ENCODE measurements around the gene INPP5B. TPM values are rescaled to one million over a fixed set of nuclear protein-coding genes. Genes with fewer than 3 reads are reported as not detected.

INPP5B gene
- total and polyA plus RNA-seq, 2 donors (not counting 1 experiment from before 2014, with no cell fraction given): 23.6 to 55.0 TPM

DNA sequence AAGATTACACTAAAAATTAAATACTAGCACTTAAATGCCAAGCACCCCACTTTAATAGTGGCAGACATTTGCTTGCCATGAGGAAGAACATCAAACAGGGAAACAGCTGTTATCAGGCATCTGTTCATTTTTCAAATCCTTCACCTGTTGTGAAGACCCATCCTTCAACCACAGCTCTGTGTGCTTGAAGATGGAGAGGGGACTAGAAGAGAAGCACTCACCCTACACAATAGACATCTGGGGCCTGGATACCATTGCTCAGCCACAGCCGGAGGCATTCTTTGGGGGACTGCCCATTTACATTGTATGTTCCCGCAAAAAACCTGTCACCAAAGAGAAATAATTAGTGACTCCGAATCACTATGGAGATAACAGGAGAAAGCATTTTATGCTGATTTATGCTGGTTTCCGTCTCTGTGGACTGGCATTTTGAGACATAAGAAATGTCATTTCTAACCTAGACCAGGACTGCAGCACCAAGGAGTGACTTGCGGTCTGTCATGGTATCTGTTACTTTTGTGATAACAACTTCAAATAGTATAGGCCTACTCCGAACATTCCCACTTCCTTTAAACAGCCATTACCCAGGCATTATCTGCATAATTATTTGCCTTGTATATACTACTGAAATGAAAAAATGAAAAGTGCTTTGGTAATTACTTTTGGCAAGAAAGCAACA is 58.7 kb downstream of the INPP5B start:
- no peak overlapping the region for H3K4me2 ChIP-seq (ENCODE audit: extremely low read depth, insufficient read depth, low read length)
- H2AFZ ChIP-seq (ENCODE audit: low read length): no peak overlapping the region
- no peak for DNase-seq (ENCODE audit: low read depth in 2 of 2)
- H3K27ac ChIP-seq (ENCODE audit: insufficient read depth, low read length): no peak overlapping the region
- H3K36me3 ChIP-seq (ENCODE audit: control insufficient read depth, insufficient read depth, low read length): peaks cover 9% of the 10 kb centered on the region
- no peak overlapping the region for H3K9ac ChIP-seq (ENCODE audit: insufficient read depth, low read length)
- H3K4me1 ChIP-seq (ENCODE audit: control insufficient read depth, extremely low read depth, insufficient read depth, low read length): no peaks in the 10 kb centered on the region
- no peaks in the 10 kb centered on the region for H3K79me2 ChIP-seq (ENCODE audit: control insufficient read depth, insufficient read depth, low read length)
- no peaks in the 10 kb centered on the region for H4K20me1 ChIP-seq (ENCODE audit: control insufficient read depth, extremely low read depth, insufficient read depth, low read length)
- TF ChIP-seq, protein P1, sequence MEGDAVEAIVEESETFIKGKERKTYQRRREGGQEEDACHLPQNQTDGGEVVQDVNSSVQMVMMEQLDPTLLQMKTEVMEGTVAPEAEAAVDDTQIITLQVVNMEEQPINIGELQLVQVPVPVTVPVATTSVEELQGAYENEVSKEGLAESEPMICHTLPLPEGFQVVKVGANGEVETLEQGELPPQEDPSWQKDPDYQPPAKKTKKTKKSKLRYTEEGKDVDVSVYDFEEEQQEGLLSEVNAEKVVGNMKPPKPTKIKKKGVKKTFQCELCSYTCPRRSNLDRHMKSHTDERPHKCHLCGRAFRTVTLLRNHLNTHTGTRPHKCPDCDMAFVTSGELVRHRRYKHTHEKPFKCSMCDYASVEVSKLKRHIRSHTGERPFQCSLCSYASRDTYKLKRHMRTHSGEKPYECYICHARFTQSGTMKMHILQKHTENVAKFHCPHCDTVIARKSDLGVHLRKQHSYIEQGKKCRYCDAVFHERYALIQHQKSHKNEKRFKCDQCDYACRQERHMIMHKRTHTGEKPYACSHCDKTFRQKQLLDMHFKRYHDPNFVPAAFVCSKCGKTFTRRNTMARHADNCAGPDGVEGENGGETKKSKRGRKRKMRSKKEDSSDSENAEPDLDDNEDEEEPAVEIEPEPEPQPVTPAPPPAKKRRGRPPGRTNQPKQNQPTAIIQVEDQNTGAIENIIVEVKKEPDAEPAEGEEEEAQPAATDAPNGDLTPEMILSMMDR (conservative IDR thresholded peaks at IDR 0.05 in 1 of 2, IDR thresholded peaks at IDR 0.05 in 1 of 2; ENCODE audit: low read depth in 1 of 2, low read length in 2 of 2): no peak
- no peak for TF ChIP-seq EZH2 (IDR thresholded peaks at IDR 0.05; ENCODE audit: low read length, missing control alignments)
- H3K4me3 ChIP-seq (replicated peaks in 1 of 4; ENCODE audit: control extremely low read depth in 1 of 4, insufficient read depth in 1 of 4, low read depth in 3 of 4, low read length in 4 of 4): no peak overlapping the region
- no peaks in the 10 kb centered on the region for H3K9me3 ChIP-seq (ENCODE audit: control insufficient read depth, insufficient read depth, low read depth, low read length)
- H3K27me3 ChIP-seq (ENCODE audit: control insufficient read depth, insufficient read depth, low read length): no peaks in the 10 kb centered on the region

DNA sequence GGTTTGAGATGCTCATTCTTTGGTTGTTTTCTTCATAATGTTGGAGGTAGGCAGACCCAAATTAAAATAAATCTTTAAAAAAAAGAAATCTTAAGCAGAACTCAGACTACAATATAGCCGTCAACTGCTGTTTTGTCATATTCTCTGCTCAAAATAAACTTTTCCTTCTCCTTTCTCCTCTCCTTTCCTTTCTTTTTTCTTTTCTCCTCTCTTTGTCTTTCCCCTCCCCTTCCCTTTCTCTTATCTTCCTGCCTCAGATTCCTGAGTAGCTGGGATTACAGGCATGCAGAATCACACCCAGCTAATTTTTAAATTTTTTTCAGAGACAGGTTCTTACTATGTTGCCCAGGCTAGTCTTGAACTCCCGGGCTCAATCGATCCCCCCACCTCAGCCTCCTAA is 62.7 kb downstream of the INPP5B start:
- H3K4me2 ChIP-seq (ENCODE audit: extremely low read depth, insufficient read depth, low read length): no peak overlapping the region
- H3K36me3 ChIP-seq (ENCODE audit: control insufficient read depth, insufficient read depth, low read length): peaks cover 10% of the 10 kb centered on the region

DNA sequence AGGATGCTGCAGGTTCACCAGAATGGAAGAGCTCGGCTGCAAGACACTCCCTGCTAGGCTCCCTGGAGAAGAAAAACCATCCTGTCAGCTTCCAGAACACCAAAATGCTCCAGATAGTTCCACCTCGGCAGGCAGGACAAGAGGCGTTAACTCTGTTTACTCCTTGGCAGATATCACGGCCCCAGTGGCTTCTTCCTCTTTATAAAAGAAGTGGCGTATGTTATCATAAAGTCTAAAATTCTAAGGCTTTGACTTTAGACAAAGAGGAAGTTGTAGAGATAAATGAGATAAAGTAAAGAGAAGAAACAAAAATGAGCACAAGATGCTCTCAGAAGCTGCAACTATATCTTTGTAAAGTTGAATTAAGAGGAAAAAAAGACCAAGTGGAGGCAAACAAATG is 63.2 kb downstream of the INPP5B start:
- Histone ChIP-seq H3K9ac (ENCODE audit: insufficient read depth, low read length) (no peak overlapping the region), H3K27me3 (ENCODE audit: control insufficient read depth, insufficient read depth, low read length) (no peaks in the 10 kb centered on the region), H3K9me3 (ENCODE audit: control insufficient read depth, insufficient read depth, low read depth, low read length) (no peaks in the 10 kb centered on the region), H3K79me2 (ENCODE audit: control insufficient read depth, insufficient read depth, low read length) (no peaks in the 10 kb centered on the region), H3K36me3 (ENCODE audit: control insufficient read depth, insufficient read depth, low read length) (peaks cover 10% of the 10 kb centered on the region), H3K4me2 (ENCODE audit: extremely low read depth, insufficient read depth, low read length) (no peak overlapping the region), H2AFZ (ENCODE audit: low read length) (no peak overlapping the region), H3K4me3 (replicated peaks in 1 of 4; ENCODE audit: control extremely low read depth in 1 of 4, insufficient read depth in 1 of 4, low read depth in 3 of 4, low read length in 4 of 4) (no peak overlapping the region), H4K20me1 (ENCODE audit: control insufficient read depth, extremely low read depth, insufficient read depth, low read length) (no peaks in the 10 kb centered on the region), H3K4me1 (ENCODE audit: control insufficient read depth, extremely low read depth, insufficient read depth, low read length) (no peaks in the 10 kb centered on the region), H3K27ac (ENCODE audit: insufficient read depth, low read length) (no peak overlapping the region)
- TF ChIP-seq, protein P1 (conservative IDR thresholded peaks at IDR 0.05 in 1 of 2, IDR thresholded peaks at IDR 0.05 in 1 of 2; ENCODE audit: low read depth in 1 of 2, low read length in 2 of 2): no peak
- TF ChIP-seq EZH2 (IDR thresholded peaks at IDR 0.05; ENCODE audit: low read length, missing control alignments): no peak
- DNase-seq (ENCODE audit: low read depth in 2 of 2): no peak

More for the DNA sequence above, 62.7 kb downstream of the INPP5B start:
- Histone ChIP-seq H4K20me1 (ENCODE audit: control insufficient read depth, extremely low read depth, insufficient read depth, low read length) (no peaks in the 10 kb centered on the region), H3K4me1 (ENCODE audit: control insufficient read depth, extremely low read depth, insufficient read depth, low read length) (no peaks in the 10 kb centered on the region), H3K9ac (ENCODE audit: insufficient read depth, low read length) (no peak overlapping the region), H3K27me3 (ENCODE audit: control insufficient read depth, insufficient read depth, low read length) (no peaks in the 10 kb centered on the region), H2AFZ (ENCODE audit: low read length) (no peak overlapping the region), H3K79me2 (ENCODE audit: control insufficient read depth, insufficient read depth, low read length) (no peaks in the 10 kb centered on the region), H3K4me3 (replicated peaks in 1 of 4; ENCODE audit: control extremely low read depth in 1 of 4, insufficient read depth in 1 of 4, low read depth in 3 of 4, low read length in 4 of 4) (no peak overlapping the region), H3K9me3 (ENCODE audit: control insufficient read depth, insufficient read depth, low read depth, low read length) (no peaks in the 10 kb centered on the region), H3K27ac (ENCODE audit: insufficient read depth, low read length) (no peak overlapping the region)
- TF ChIP-seq EZH2 (IDR thresholded peaks at IDR 0.05; ENCODE audit: low read length, missing control alignments): no peak
- TF ChIP-seq, protein P1 (conservative IDR thresholded peaks at IDR 0.05 in 1 of 2, IDR thresholded peaks at IDR 0.05 in 1 of 2; ENCODE audit: low read depth in 1 of 2, low read length in 2 of 2): no peak
- no peak for DNase-seq (ENCODE audit: low read depth in 2 of 2)
